GM12874 (cell line): Measurements from ENCODE around the gene FOXL3.

Source experiments
- CTCF ChIP-seq: IDR thresholded peaks from 2 replicates; pipeline ENCODE4 v1.5.1; 2011; ENCODE audit warnings: low read depth, mild to moderate bottlenecking, control low read depth, low read length, moderate library complexity; ENCODE audit not compliant: insufficient read depth

FOXL3 gene

GRCh38 chr7:247636-248035, 42.3 kb upstream of the FOXL3 start:
- no peak for TF ChIP-seq CTCF

GRCh38 chr7:248732-249435, 41.1 kb upstream of the FOXL3 start:
- TF ChIP-seq CTCF, result no peak

- TF ChIP-seq CTCF, result no peak
Measured at GRCh38 chr7:249989-250388, 40.0 kb upstream of the FOXL3 start.

GRCh38 chr7:250523-250922, 39.4 kb upstream of the FOXL3 start:
- no peak for TF ChIP-seq CTCF

- TF ChIP-seq CTCF, result no peak
Measured at GRCh38 chr7:251005-251404, 39.0 kb upstream of the FOXL3 start.

- no peak for TF ChIP-seq CTCF
Measured at GRCh38 chr7:251446-252175, 38.4 kb upstream of the FOXL3 start.

GRCh38 chr7:252216-252965, 37.6 kb upstream of the FOXL3 start:
- TF ChIP-seq CTCF, result no peak
